Measurements from ENCODE around the gene MTA2. TPM values are rescaled to one million over a fixed set of nuclear protein-coding genes. Genes with fewer than 3 reads are reported as not detected.
A peak's percentile ranks its signal among the peaks of the same experiment; 100 is the strongest.
"Not testable (repeated sequence)": the region's sequence is repeated elsewhere in the genome, so short reads cannot be mapped to it uniquely, and the experiment has no call there.

The MTA2 gene
- total RNA-seq, 4 donors from 2014 or later: 37.9 to 120 (median 78.2) TPM

GRCh38 chr11:62553839-62554361 is 47.8 kb downstream of the MTA2 start:
- peaks cover 28 to 39% of the 10 kb centered on the region in 2 donors for H3K4me1 ChIP-seq
- TF ChIP-seq, protein P1, sequence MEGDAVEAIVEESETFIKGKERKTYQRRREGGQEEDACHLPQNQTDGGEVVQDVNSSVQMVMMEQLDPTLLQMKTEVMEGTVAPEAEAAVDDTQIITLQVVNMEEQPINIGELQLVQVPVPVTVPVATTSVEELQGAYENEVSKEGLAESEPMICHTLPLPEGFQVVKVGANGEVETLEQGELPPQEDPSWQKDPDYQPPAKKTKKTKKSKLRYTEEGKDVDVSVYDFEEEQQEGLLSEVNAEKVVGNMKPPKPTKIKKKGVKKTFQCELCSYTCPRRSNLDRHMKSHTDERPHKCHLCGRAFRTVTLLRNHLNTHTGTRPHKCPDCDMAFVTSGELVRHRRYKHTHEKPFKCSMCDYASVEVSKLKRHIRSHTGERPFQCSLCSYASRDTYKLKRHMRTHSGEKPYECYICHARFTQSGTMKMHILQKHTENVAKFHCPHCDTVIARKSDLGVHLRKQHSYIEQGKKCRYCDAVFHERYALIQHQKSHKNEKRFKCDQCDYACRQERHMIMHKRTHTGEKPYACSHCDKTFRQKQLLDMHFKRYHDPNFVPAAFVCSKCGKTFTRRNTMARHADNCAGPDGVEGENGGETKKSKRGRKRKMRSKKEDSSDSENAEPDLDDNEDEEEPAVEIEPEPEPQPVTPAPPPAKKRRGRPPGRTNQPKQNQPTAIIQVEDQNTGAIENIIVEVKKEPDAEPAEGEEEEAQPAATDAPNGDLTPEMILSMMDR (IDR thresholded peaks at IDR 0.05): no peak
- TF ChIP-seq POLR2A (IDR thresholded peaks at IDR 0.05): no peak
- no peaks in the 10 kb centered on the region for H3K27me3 ChIP-seq
- H3K36me3 ChIP-seq: no peaks in the 10 kb centered on the region
- intact Hi-C loops (cut with DNase I; ENCODE audit: low total_unique reads): no loop called here
- H3K9me3 ChIP-seq: no peaks in the 10 kb centered on the region
- DNase-seq: no peak
- H3K27ac ChIP-seq: peak overlapping the region; percentile 92 to 98
- peak overlapping the region in 1 of 2 donors; percentile 0 for H3K4me3 ChIP-seq

- H3K9me3 ChIP-seq: no peaks in the 10 kb centered on the region
- H3K27me3 ChIP-seq: no peaks in the 10 kb centered on the region
- DNase-seq: peak; percentile 86 to 90
- peaks cover 28 to 39% of the 10 kb centered on the region in 2 donors for H3K4me1 ChIP-seq
- no peaks in the 10 kb centered on the region for H3K36me3 ChIP-seq
- peak overlapping the region; percentile 92 to 98 for H3K27ac ChIP-seq
- intact Hi-C loops (cut with DNase I; ENCODE audit: low total_unique reads): no loop called here
- peak overlapping the region; percentile 0 to 6 for H3K4me3 ChIP-seq
- peak; percentile 64 to 68 for TF ChIP-seq POLR2A (IDR thresholded peaks at IDR 0.05)
- TF ChIP-seq, protein P1 (IDR thresholded peaks at IDR 0.05): no peak
Observed at GRCh38 chr11:62553080-62553838, 48.4 kb downstream of the MTA2 start.

DNA sequence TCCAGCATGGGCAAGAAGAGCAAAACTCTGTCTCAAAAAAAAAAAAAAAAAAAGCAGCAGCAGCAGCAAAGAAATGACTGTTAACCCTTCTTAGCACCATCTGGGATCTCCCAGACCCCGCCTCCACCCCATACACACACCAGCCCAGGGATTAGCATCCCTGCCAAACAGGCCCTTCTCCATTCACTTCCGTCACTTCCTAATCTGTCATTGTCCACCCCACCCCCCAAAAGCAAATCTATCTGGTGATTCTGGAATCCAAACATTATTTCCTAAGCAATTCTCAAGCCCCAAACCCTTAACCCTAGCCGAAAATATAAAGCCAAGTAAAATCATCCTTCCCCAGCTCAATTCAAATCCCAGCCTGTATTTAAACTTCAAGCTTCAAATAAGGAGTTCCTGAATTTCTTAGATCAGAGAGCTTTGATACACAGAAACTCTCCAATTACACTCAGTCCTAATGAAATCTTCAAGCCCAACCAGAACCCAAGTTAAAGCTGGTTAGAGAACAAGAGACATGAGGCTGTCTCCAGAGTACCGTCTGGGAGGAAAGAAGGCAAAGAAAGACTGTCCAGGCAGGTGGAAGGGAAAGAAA is 49.1 kb downstream of the MTA2 start:
- Histone ChIP-seq H3K4me1 (peaks cover 28 to 39% of the 10 kb centered on the region in 2 donors), H3K4me3 (peak overlapping the region in 1 of 2 donors; percentile 6), H3K9me3 (no peaks in the 10 kb centered on the region), H3K27me3 (no peaks in the 10 kb centered on the region), H3K36me3 (no peaks in the 10 kb centered on the region), H3K27ac (peak overlapping the region; percentile 92 to 98)
- intact Hi-C loops (cut with DNase I; ENCODE audit: low total_unique reads): no loop called here
- peak in 1 of 2 donors; percentile 43 for DNase-seq
- TF ChIP-seq, protein P1 (IDR thresholded peaks at IDR 0.05): no peak
- TF ChIP-seq POLR2A (IDR thresholded peaks at IDR 0.05): no peak

- H3K4me3 ChIP-seq; DNase-seq; H3K9me3 ChIP-seq; H3K27me3 ChIP-seq; intact Hi-C loops (cut with DNase I; ENCODE audit: low total_unique reads); H3K36me3 ChIP-seq: not testable (repeated sequence)
- Histone ChIP-seq H3K27ac (peak overlapping the region; percentile 98 to 99), H3K4me1 (peaks cover 18 to 29% of the 10 kb centered on the region in 2 donors)
Observed at GRCh38 chr11:62550478-62550877, 51.2 kb downstream of the MTA2 start.

DNA sequence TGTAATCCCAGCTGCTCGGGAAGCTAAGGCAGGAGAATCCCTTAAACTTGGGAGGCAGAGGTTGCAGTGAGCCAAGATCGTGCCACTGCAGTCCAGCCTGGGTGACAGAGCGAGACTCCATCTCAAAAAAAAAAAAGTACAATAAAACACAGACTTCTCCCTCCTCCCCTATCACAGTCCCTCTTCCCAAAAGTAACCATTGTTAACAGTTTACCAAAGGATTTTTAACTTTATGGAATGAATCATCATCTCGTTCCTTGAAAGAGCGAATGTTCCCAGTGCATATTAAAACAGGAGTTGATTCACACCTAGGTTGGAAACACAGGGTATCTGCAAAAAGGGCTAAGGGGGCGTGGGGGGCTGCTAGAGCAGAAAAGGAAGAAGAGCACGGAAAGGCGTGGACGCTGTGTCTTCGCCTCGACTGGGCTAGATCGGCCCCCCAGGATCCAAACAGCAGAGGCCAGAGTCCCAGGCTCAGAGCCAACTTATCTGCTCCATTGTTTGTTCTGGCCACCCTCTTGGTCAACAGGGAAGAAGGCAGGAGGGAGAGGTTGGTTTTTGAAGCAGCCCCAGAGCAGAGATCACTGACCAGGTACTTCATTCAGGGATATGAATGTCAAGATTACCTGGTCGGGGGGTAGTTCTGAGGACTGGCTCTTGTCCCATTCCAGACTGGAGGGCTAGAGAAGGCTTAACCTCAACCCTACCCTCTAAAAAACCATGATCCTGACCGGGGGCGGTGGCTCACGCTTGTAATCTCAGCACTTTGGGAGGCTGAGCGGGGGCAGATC is 52.9 kb downstream of the MTA2 start:
- peaks cover 11 to 15% of the 10 kb centered on the region in 2 donors for H3K4me1 ChIP-seq
- H3K27ac ChIP-seq: peak overlapping the region; percentile 95 to 99
- H3K4me3 ChIP-seq: no peak overlapping the region
- DNase-seq: no peak
- no peaks in the 10 kb centered on the region for H3K27me3 ChIP-seq
- TF ChIP-seq, protein P1 (IDR thresholded peaks at IDR 0.05): no peak
- TF ChIP-seq POLR2A (IDR thresholded peaks at IDR 0.05): peak in 1 of 2 donors; percentile 10
- no peaks in the 10 kb centered on the region for H3K36me3 ChIP-seq
- intact Hi-C loops (cut with DNase I; ENCODE audit: low total_unique reads): no loop called here
- no peaks in the 10 kb centered on the region for H3K9me3 ChIP-seq

Data from uterus (tissue), 4 donors.